Measurements from ENCODE around the gene RAB11A.

DNA sequence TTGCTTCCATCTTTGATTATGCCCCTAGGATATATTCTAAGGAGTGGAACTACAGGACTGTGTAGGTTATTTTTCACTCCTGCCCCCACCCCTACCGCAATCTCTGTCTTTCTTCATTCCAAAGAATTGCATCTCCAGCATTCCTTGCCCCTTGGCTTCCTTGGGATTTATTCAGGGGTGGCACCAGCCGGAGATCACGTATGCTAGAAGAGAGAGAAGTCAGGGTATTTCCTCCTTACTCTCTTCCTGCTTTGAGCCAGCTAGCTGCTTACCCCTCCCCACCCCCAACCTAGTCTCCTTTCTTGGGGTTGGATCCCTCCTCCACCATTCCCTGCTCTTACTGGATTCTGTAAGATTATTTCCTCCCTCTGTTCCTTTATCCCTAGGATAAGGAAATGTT, 42.2 kb upstream of the RAB11A start:
- TF ChIP-seq, protein P1, sequence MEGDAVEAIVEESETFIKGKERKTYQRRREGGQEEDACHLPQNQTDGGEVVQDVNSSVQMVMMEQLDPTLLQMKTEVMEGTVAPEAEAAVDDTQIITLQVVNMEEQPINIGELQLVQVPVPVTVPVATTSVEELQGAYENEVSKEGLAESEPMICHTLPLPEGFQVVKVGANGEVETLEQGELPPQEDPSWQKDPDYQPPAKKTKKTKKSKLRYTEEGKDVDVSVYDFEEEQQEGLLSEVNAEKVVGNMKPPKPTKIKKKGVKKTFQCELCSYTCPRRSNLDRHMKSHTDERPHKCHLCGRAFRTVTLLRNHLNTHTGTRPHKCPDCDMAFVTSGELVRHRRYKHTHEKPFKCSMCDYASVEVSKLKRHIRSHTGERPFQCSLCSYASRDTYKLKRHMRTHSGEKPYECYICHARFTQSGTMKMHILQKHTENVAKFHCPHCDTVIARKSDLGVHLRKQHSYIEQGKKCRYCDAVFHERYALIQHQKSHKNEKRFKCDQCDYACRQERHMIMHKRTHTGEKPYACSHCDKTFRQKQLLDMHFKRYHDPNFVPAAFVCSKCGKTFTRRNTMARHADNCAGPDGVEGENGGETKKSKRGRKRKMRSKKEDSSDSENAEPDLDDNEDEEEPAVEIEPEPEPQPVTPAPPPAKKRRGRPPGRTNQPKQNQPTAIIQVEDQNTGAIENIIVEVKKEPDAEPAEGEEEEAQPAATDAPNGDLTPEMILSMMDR (IDR thresholded peaks at IDR 0.05), result no peak
- TF ChIP-seq SIN3A (IDR thresholded peaks at IDR 0.05; ENCODE audit: borderline replicate concordance, insufficient read depth, low read depth, low read length) (no peak), POLR2AphosphoS5 (IDR thresholded peaks at IDR 0.05; ENCODE audit: low read depth, low read length) (no peak)

Data from Panc1 (cell line).